Neural cell (in vitro differentiated cells): Measurements from ENCODE around the gene HUS1B.

Experiments
- EP300 ChIP-seq: fragments of 450-650 bp; conservative IDR thresholded peaks from 2 replicates; pipeline ENCODE4 v1.6.1; 2014; ENCODE audit warnings: antibody characterized with exemption, mild to moderate bottlenecking, moderate library complexity; ENCODE audit not compliant: poor library complexity, severe bottlenecking
- EZH2 ChIP-seq: fragments of 200-600, 300-800 bp; shearing (Covaris generic), sonication (generic); IDR thresholded peaks from 2 replicates; pipeline ENCODE4 v1.6.1; 2014; ENCODE audit warnings: antibody characterized with exemption, low read length, borderline replicate concordance, mild to moderate bottlenecking; ENCODE audit not compliant: insufficient read depth, poor library complexity, severe bottlenecking
- MXI1 ChIP-seq: fragments of 450-650 bp; conservative IDR thresholded peaks from 2 replicates; pipeline ENCODE4 v1.6.1; 2014; ENCODE audit warnings: antibody characterized with exemption, mild to moderate bottlenecking; ENCODE audit not compliant: poor library complexity, severe bottlenecking
- POLR2AphosphoS5 ChIP-seq: IDR thresholded peaks from 2 replicates; pipeline ENCODE4 v1.6.1; 2012
- RAD21 ChIP-seq: fragments of 450-650 bp; conservative IDR thresholded peaks from 2 replicates; pipeline ENCODE4 v1.6.1; 2014; ENCODE audit warnings: antibody characterized with exemption, mild to moderate bottlenecking, moderate library complexity
- REST ChIP-seq: IDR thresholded peaks from 2 replicates; pipeline ENCODE4 v1.6.1; 2012; ENCODE audit warnings: borderline replicate concordance
- SMC3 ChIP-seq: fragments of 450-650 bp; conservative IDR thresholded peaks from 2 replicates; pipeline ENCODE4 v1.6.1; 2014; ENCODE audit warnings: antibody characterized with exemption, mild to moderate bottlenecking, moderate library complexity; ENCODE audit not compliant: poor library complexity
- TAF1 ChIP-seq: IDR thresholded peaks from 2 replicates; pipeline ENCODE4 v1.6.1; 2012; ENCODE audit warnings: low read depth
- TF ChIP-seq, protein P1 (sequence below): fragments of 450-650 bp; IDR thresholded peaks from 2 replicates; pipeline ENCODE4 v1.5.1; 2014; ENCODE audit warnings: antibody characterized with exemption, mild to moderate bottlenecking, moderate library complexity; ENCODE audit not compliant: poor library complexity, severe bottlenecking

DNA sequence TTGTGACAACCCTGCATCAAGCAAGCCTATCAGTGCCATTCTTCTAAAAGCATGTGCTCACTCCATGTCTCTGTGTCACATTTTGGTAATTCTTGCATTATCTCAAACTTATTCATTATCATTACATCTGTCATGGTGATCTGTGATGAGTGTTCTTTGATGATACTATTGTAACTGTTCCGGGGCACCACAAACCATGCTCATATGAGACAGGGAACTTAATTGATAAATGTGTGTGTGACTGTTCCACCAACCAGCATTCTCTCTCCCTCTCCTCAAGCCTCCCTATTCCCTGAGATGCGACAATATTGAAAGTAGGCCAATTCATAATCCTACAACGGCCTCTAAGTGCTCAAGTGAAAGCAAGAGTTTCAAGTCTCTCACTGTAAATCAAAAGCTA lies 4.0 kb downstream of the HUS1B start:
- TF ChIP-seq, protein P1, sequence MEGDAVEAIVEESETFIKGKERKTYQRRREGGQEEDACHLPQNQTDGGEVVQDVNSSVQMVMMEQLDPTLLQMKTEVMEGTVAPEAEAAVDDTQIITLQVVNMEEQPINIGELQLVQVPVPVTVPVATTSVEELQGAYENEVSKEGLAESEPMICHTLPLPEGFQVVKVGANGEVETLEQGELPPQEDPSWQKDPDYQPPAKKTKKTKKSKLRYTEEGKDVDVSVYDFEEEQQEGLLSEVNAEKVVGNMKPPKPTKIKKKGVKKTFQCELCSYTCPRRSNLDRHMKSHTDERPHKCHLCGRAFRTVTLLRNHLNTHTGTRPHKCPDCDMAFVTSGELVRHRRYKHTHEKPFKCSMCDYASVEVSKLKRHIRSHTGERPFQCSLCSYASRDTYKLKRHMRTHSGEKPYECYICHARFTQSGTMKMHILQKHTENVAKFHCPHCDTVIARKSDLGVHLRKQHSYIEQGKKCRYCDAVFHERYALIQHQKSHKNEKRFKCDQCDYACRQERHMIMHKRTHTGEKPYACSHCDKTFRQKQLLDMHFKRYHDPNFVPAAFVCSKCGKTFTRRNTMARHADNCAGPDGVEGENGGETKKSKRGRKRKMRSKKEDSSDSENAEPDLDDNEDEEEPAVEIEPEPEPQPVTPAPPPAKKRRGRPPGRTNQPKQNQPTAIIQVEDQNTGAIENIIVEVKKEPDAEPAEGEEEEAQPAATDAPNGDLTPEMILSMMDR, result no peak
- TF ChIP-seq EZH2 (no peak), SMC3 (no peak), EP300 (no peak), POLR2AphosphoS5 (no peak), REST (no peak), RAD21 (no peak), TAF1 (no peak), MXI1 (no peak)
